Neural cell (in vitro differentiated cells): Measurements from ENCODE around the gene PGC. TPM values are rescaled to one million over a fixed set of nuclear protein-coding genes. Genes with fewer than 3 reads are reported as not detected.

Source experiments
- H2AFZ ChIP-seq: fragments of 200-600, 300-800 bp; sonication (generic), shearing (Covaris generic); 2 replicates; pipeline ENCODE4 v1.6.0; 2014; ENCODE audit warnings: low read depth, mild to moderate bottlenecking, antibody characterized with exemption, low read length, moderate library complexity
- H3F3A ChIP-seq: fragments of 200-600 bp; shearing (Covaris generic); 2 replicates; pipeline ENCODE4 v1.6.1; 2016; ENCODE audit warnings: mild to moderate bottlenecking, moderate library complexity, mixed read lengths, antibody characterized with exemption, low read length; ENCODE audit not compliant: insufficient read depth, poor library complexity, severe bottlenecking
- H3K27ac ChIP-seq: fragments of 200-600, 300-800 bp; sonication (generic), shearing (Covaris generic); 2 replicates; pipeline ENCODE4 v1.5.1; 2014; ENCODE audit warnings: mild to moderate bottlenecking, low read length, moderate library complexity
- H3K27me3 ChIP-seq: fragments of 300-800, 200-600 bp; sonication (generic), shearing (Covaris generic); 2 replicates; pipeline ENCODE4 v1.6.0; 2014; ENCODE audit warnings: mild to moderate bottlenecking, low read depth, low read length, moderate library complexity; ENCODE audit not compliant: insufficient read depth
- H3K36me3 ChIP-seq: fragments of 300-800, 200-600 bp; sonication (generic), shearing (Covaris generic); 2 replicates; pipeline ENCODE4 v1.5.1; 2014; ENCODE audit warnings: mild to moderate bottlenecking, antibody characterized with exemption, low read length, moderate library complexity; ENCODE audit not compliant: insufficient read depth
- H3K4me2 ChIP-seq: fragments of 300-800, 200-600 bp; sonication (generic), shearing (Covaris generic); 2 replicates; pipeline ENCODE4 v1.6.0; 2014; ENCODE audit warnings: mild to moderate bottlenecking, low read length
- H3K4me3 ChIP-seq: fragments of 300-800, 200-600 bp; sonication (generic), shearing (Covaris generic); 2 replicates; pipeline ENCODE4 v1.5.1; 2014; ENCODE audit warnings: mild to moderate bottlenecking, low read length, moderate library complexity
- H3K79me2 ChIP-seq: fragments of 200-600 bp; shearing (Covaris generic); replicated peaks from 2 replicates; pipeline ENCODE4 v1.6.0; 2014; ENCODE audit warnings: mild to moderate bottlenecking, low read length, moderate library complexity; ENCODE audit not compliant: insufficient read depth
- H3K9ac ChIP-seq: fragments of 300-800, 200-600 bp; sonication (generic), shearing (Covaris generic); 2 replicates; pipeline ENCODE4 v1.6.1; 2016; ENCODE audit warnings: mild to moderate bottlenecking, low read length, mixed read lengths
- H3K9me2 ChIP-seq: fragments of 200-600 bp; shearing (Covaris generic); 2 replicates; pipeline ENCODE4 v1.6.1; 2016; ENCODE audit warnings: mild to moderate bottlenecking, low read length, mixed read lengths; ENCODE audit not compliant: insufficient read depth
- H3K9me3 ChIP-seq: fragments of 200-600, 300-800 bp; sonication (generic), shearing (Covaris generic); 2 replicates; pipeline ENCODE4 v1.6.1; 2016; ENCODE audit warnings: mild to moderate bottlenecking, mixed run types, low read length, moderate library complexity, mixed read lengths
- H4K20me1 ChIP-seq: fragments of 200-600 bp; shearing (Covaris generic); 2 replicates; pipeline ENCODE4 v1.6.1; 2016; ENCODE audit warnings: mild to moderate bottlenecking, mixed run types; ENCODE audit not compliant: insufficient read depth
- EP300 ChIP-seq: fragments of 450-650 bp; conservative IDR thresholded peaks from 2 replicates; pipeline ENCODE4 v1.6.1; 2014; ENCODE audit warnings: antibody characterized with exemption, mild to moderate bottlenecking, moderate library complexity; ENCODE audit not compliant: poor library complexity, severe bottlenecking
- EZH2 ChIP-seq: fragments of 200-600, 300-800 bp; shearing (Covaris generic), sonication (generic); IDR thresholded peaks from 2 replicates; pipeline ENCODE4 v1.6.1; 2014; ENCODE audit warnings: antibody characterized with exemption, low read length, borderline replicate concordance, mild to moderate bottlenecking; ENCODE audit not compliant: insufficient read depth, poor library complexity, severe bottlenecking
- MXI1 ChIP-seq: fragments of 450-650 bp; conservative IDR thresholded peaks from 2 replicates; pipeline ENCODE4 v1.6.1; 2014; ENCODE audit warnings: antibody characterized with exemption, mild to moderate bottlenecking; ENCODE audit not compliant: poor library complexity, severe bottlenecking
- POLR2AphosphoS5 ChIP-seq: IDR thresholded peaks from 2 replicates; pipeline ENCODE4 v1.6.1; 2012
- RAD21 ChIP-seq: fragments of 450-650 bp; conservative IDR thresholded peaks from 2 replicates; pipeline ENCODE4 v1.6.1; 2014; ENCODE audit warnings: antibody characterized with exemption, mild to moderate bottlenecking, moderate library complexity
- SMC3 ChIP-seq: fragments of 450-650 bp; conservative IDR thresholded peaks from 2 replicates; pipeline ENCODE4 v1.6.1; 2014; ENCODE audit warnings: antibody characterized with exemption, mild to moderate bottlenecking, moderate library complexity; ENCODE audit not compliant: poor library complexity
- TAF1 ChIP-seq: IDR thresholded peaks from 2 replicates; pipeline ENCODE4 v1.6.1; 2012; ENCODE audit warnings: low read depth
- polyA plus RNA-seq: library from polyadenylated mRNA; depleted of rRNA; stranded (reverse); fragments of >200 nt; gene quantifications from 2 replicates; pipeline ENCODE4 v1.2.3, GENCODE V29; 2014
- TF ChIP-seq, protein P1 (sequence below): IDR thresholded peaks from 2 replicates; pipeline ENCODE4 v1.6.1; 2012; ENCODE audit warnings: borderline replicate concordance
- TF ChIP-seq, protein P2 (sequence below): fragments of 450-650 bp; IDR thresholded peaks from 2 replicates; pipeline ENCODE4 v1.5.1; 2014; ENCODE audit warnings: antibody characterized with exemption, mild to moderate bottlenecking, moderate library complexity; ENCODE audit not compliant: poor library complexity, severe bottlenecking

The PGC gene
- polyA plus RNA-seq, 1 donor from 2014 or later, result not detected

GRCh38 chr6:41709375-41709774, 37.8 kb downstream of the PGC start:
- no peaks in the 10 kb centered on the region for H3K36me3 ChIP-seq
- H3F3A ChIP-seq, result no peaks in the 10 kb centered on the region
- no peak overlapping the region for H3K27ac ChIP-seq
- H2AFZ ChIP-seq, result no peak overlapping the region
- H3K9me2 ChIP-seq, result no peaks in the 10 kb centered on the region
- H3K9ac ChIP-seq, result no peak overlapping the region
- no peaks in the 10 kb centered on the region for H3K79me2 ChIP-seq
- no peaks in the 10 kb centered on the region for H4K20me1 ChIP-seq
- TF ChIP-seq, protein P1, sequence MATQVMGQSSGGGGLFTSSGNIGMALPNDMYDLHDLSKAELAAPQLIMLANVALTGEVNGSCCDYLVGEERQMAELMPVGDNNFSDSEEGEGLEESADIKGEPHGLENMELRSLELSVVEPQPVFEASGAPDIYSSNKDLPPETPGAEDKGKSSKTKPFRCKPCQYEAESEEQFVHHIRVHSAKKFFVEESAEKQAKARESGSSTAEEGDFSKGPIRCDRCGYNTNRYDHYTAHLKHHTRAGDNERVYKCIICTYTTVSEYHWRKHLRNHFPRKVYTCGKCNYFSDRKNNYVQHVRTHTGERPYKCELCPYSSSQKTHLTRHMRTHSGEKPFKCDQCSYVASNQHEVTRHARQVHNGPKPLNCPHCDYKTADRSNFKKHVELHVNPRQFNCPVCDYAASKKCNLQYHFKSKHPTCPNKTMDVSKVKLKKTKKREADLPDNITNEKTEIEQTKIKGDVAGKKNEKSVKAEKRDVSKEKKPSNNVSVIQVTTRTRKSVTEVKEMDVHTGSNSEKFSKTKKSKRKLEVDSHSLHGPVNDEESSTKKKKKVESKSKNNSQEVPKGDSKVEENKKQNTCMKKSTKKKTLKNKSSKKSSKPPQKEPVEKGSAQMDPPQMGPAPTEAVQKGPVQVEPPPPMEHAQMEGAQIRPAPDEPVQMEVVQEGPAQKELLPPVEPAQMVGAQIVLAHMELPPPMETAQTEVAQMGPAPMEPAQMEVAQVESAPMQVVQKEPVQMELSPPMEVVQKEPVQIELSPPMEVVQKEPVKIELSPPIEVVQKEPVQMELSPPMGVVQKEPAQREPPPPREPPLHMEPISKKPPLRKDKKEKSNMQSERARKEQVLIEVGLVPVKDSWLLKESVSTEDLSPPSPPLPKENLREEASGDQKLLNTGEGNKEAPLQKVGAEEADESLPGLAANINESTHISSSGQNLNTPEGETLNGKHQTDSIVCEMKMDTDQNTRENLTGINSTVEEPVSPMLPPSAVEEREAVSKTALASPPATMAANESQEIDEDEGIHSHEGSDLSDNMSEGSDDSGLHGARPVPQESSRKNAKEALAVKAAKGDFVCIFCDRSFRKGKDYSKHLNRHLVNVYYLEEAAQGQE, result no peak
- TF ChIP-seq, protein P2, sequence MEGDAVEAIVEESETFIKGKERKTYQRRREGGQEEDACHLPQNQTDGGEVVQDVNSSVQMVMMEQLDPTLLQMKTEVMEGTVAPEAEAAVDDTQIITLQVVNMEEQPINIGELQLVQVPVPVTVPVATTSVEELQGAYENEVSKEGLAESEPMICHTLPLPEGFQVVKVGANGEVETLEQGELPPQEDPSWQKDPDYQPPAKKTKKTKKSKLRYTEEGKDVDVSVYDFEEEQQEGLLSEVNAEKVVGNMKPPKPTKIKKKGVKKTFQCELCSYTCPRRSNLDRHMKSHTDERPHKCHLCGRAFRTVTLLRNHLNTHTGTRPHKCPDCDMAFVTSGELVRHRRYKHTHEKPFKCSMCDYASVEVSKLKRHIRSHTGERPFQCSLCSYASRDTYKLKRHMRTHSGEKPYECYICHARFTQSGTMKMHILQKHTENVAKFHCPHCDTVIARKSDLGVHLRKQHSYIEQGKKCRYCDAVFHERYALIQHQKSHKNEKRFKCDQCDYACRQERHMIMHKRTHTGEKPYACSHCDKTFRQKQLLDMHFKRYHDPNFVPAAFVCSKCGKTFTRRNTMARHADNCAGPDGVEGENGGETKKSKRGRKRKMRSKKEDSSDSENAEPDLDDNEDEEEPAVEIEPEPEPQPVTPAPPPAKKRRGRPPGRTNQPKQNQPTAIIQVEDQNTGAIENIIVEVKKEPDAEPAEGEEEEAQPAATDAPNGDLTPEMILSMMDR, result no peak
- TF ChIP-seq TAF1, result no peak
- TF ChIP-seq MXI1, result no peak
- TF ChIP-seq EZH2, result no peak
- TF ChIP-seq EP300, result no peak
- no peak for TF ChIP-seq RAD21
- TF ChIP-seq POLR2AphosphoS5, result no peak
- H3K4me3 ChIP-seq, result no peak overlapping the region
- H3K27me3 ChIP-seq, result no peaks in the 10 kb centered on the region
- H3K9me3 ChIP-seq, result no peaks in the 10 kb centered on the region
- H3K4me2 ChIP-seq, result no peak overlapping the region

- no peak overlapping the region for H3K4me3 ChIP-seq
- H2AFZ ChIP-seq, result no peak overlapping the region
- H3K27ac ChIP-seq, result no peak overlapping the region
- H3K9me2 ChIP-seq, result no peaks in the 10 kb centered on the region
- no peaks in the 10 kb centered on the region for H3K36me3 ChIP-seq
- no peaks in the 10 kb centered on the region for H3K9me3 ChIP-seq
- no peaks in the 10 kb centered on the region for H3F3A ChIP-seq
- H3K9ac ChIP-seq, result no peak overlapping the region
- H3K79me2 ChIP-seq, result no peaks in the 10 kb centered on the region
- no peak for TF ChIP-seq SMC3
- TF ChIP-seq, protein P1, result no peak
- no peak for TF ChIP-seq TAF1
- no peak for TF ChIP-seq EZH2
- TF ChIP-seq EP300, result no peak
- TF ChIP-seq, protein P2, result no peak
- no peak for TF ChIP-seq MXI1
- no peak for TF ChIP-seq POLR2AphosphoS5
- no peak for TF ChIP-seq RAD21
- no peaks in the 10 kb centered on the region for H3K27me3 ChIP-seq
- no peaks in the 10 kb centered on the region for H4K20me1 ChIP-seq
- H3K4me2 ChIP-seq, result no peak overlapping the region
These were observed 38.3 kb downstream of the PGC start for GRCh38 chr6:41708856-41709255.
